NCI-H82 treated with DMSO at 0.1 percent for 48 hours (cell line): Measurements from ENCODE around the gene SPRING1.
"Not testable (repeated sequence)": the region's sequence is repeated elsewhere in the genome, so short reads cannot be mapped to it uniquely, and the experiment has no call there.

Experiments
- DNase-seq: peaks from one replicate; lab custom pipeline; 2025; ENCODE audit not compliant: unreplicated experiment; lab: John Stamatoyannopoulos, UW

Gene SPRING1, protein sequence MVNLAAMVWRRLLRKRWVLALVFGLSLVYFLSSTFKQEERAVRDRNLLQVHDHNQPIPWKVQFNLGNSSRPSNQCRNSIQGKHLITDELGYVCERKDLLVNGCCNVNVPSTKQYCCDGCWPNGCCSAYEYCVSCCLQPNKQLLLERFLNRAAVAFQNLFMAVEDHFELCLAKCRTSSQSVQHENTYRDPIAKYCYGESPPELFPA

DNA sequence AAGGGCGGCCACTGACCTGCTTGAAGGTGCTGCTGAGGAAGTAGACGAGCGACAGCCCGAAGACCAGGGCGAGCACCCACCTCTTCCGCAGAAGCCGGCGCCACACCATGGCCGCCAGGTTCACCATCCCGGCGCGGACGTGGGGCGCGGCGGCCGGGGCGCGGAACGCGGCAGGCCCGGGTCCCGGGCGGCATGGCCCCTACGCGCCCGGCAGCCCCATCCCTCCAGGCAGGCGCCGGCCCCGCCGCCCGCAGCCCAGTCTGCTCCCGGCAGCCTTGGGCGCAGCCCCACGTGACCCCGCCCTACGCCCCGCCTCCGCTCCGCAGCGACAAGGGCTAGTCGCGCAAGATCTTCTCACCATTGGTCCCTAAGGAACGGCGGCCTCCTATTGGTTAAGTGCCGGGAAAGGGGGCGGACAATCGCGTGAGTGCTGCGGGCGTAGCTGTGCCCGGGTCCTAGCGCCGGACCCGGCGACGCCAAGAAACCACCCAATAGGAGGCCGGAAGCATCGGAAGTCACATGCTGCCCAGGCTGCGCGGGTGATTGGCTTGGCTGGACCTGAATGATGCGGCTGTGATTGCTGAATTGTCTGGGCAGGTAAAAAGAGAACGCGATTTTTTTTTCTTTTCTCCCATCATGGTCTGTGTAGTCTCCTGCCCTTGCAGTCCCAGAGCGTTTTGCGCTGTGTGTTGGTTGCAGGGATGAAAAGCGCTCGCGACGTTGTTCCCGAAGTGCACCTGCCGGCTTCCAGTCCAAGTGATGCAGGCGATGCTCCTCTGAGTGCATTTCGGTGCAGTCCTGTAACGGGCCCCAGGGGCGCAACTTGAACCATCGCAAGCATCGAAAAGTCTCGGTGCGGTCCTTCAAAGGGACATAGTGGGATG is at the start of gene SPRING1, which contains the start of gene RNFT2:
Gene SPRING1 (minus strand): TSS at position 296 of the 884 bp plus-strand sequence. CDS start 169 bp downstream, at position 127.
Gene RNFT2 (plus strand): TSS at position 542 of the 884 bp plus-strand sequence. CDS start 2,183 bp downstream, outside the sequence.
- DNase-seq = peak; percentile 96

DNA sequence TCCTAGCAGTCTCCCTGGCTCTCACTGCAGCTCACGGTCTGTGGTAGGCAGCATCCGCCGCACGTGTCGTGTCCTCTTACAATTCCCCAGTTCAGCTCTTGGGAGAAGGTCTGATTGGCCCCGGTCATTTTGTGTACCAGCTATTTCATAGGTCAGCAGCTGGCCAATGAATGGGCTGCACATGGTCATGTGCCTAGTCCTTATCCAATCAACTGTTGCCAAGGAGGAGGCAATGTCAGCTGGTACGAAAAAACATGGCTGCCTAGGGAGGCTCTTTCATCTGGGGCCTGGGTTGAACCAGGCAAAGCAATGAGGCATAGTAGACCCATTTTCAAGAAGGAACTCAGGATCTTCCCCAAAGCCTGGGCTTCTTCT is 46.4 kb upstream of the SPRING1 start:
- DNase-seq = no peak

DNA sequence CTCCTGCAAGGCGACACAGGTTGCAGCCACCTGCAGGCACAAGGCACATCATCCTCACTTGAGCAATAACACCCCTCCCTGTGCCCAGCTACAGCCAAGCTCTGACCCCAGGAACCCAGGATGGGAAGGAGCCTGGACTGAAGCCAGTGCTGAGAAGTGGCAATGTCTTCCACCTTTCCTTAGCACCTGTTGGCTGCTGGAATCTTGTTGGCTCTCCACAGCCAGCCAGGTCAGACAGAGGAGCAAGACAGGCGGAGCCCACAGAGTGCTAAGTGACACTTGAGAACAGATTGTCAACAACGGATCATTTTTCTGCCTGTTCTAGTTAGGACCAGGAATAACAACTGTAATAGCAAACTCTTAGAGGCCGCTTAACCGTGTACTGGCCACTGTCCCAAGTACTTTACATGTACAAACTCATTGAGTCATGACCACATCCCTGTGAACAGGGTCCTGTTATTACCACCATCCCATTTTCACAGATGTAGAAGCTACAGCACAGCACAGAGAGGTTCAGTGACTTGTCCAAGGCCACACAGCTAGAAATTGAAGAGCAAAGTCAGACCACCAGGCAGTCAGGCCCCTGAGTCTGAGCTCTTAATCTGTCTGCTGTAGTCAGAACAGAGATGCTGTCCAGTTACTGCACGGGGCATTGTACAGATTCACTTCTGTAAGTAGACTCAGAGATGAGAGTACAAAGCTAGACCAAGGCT is 45.8 kb upstream of the SPRING1 start:
- DNase-seq = no peak

DNA sequence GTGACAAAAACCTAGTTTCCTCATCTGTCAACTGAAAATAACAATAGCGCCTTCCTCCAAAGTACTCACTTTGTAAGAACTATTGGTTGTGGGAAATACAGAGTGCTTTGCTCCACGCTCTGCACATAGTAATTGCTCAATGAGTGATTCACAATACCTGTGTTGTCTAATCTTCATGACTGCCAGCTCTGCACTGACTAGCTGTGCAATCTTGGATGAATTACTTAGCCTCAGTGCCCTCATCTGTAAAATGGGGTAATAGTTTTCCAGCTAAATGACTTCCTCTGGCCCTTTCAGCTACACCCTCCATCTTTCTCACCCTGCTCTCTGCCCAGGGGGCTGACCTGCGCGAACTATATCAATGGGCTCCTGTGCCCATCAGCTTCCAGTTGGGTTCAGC is 43.1 kb upstream of the SPRING1 start:
- no peak for DNase-seq

DNA sequence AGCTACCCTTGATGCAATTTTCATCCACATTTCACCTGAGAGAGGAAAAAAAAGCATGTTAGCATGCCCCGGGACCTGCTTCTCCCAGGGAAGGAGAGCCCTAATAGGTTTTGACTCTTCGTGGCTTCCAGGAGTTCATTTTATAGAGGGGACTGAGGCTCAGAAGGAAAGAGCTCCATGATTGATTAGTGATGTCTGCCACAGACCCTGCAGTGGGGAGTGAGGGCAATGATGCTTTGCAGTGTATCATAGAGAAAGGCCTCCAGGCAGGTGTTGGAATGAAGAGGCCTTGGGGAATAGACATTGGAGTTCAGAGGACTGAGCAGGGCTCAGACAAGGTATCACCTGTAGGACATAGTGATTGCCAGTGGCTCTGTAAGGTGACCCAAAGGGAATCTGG is 41.7 kb upstream of the SPRING1 start:
- no peak for DNase-seq

DNA sequence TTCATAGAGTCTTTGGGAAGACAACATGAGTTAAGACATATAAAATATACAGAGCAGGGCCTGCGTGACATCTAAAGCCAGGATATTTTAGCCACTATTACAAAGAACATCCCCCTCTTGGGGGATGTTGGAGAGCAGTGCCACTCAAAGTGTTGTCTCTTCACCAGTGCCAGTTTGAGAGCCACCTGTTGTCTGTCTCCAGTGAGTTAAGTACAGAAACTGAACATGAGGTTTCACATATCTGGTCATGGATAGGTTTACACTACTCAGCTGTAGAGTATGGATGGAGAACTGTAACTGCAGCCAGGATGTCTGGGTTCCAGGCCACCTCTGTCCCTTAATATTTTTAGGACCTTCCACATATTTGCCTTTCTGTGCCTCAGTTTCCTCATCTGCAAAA is 39.4 kb upstream of the SPRING1 start:
- DNase-seq = no peak

DNA sequence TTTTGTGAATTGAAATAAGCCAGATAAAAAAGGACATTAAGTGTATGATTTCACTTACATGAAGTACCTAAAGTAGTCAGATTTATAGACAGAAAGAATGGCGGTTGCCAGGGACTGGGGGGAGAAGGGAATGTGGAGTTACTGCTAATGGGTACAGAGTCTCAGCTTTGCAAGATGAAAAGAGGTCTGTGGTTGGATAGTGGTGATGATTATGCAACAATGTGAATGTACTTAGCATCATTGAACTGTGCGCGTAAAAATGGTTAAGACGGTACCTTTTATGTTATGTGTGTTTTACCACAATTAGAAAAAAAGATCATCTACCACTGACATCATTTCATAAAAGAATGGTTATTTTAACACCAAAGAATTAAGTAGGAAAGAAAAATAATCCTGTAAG is 36.2 kb upstream of the SPRING1 start:
- no peak for DNase-seq

DNA sequence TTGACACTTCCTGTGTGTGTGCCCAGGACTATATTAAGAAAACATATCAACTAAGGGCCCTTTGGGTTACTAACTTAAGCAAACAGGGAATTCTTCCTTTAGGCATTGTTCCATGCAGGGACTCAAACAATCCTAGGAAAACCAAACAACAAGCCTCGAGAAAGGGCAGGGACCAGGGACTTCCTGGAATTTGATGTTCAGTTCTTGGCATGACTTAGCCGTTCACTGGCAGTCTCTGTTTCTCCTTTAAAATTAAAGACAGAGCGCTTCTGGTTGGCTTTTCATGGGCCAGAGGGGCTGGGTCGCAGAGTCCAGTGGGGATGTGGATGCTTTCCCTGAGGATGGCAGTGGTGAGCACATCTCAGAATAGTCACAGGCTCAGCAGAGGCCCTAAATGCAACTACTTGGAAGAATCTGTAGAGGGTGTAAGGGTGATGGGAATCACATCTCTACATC is 35.4 kb upstream of the SPRING1 start:
- no peak for DNase-seq

DNA sequence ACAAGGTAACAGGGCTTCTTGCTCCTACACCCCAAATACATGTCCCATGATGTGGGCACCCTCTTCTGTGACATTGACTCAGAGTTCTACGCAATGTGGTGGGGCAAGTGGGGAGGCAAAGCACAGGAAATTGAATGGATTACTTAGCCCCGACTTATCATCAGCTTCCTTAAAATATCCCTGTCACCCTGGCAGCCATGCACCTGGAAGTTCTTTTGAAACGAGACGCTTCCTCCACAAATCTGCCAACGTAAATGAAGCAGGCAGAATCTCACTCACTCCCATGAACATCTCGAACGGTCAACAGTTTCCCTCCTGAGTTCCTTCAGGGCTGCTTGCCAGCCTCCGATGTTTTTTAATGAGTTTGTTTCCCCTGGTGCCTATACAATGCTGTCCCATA is 33.8 kb upstream of the SPRING1 start:
- DNase-seq = no peak

DNA sequence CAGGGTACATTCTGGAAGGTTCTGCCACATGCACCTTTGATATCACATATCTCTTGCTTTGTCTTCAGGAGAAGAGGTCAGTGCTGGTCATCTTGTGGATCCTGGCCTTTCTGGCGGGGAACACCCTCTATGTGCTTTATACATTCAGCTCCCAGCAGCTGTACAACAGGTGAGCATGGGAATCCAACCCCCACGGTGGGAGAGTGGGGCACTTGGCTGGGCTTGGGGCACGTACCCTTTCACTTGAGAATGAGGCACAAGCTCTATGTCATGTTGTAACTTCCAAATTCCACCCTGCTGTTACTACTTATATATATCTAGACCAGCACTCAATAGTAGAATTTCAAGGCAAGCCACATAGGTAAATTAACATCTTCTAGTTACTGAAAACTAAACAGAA is 28.9 kb upstream of the SPRING1 start:
- DNase-seq = no peak

DNA sequence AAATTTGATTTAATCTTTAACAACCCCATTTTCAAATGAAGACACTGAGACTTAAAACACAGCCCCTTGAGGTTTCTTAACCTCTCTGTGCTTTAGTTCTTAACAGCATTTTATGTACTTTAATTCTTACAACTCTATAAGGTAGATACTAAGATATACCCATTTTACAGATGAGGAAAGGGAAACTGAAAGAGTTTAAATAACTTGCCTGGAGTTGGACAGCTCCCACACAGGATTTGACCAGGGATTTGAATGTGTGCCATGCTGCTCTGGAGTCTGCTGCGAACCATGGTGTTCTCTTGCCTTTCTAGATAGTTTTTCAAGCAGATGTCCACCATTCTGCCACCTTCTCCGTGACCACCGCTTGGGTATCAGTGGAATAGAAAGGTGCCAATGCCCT is 28.4 kb upstream of the SPRING1 start:
- DNase-seq = no peak

DNA sequence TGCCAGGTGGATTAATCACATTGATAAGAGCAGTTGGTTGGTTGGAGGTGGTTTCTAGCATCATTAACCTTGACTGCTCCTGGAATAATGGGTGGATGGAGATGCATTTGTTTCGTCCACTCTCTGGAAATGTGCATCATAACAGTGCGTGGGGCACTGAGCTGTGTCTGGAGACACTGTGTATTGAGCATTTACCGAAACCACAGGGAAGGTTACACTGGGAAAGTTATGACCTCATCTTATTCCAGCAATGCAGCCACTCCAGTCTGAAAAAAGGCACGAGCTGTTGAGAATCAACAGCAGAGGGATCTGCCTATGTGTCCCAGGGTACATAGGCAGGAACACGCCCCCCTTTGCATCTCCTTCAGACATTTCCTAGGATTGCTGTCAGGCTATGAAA is 27.4 kb upstream of the SPRING1 start:
- DNase-seq = no peak

DNA sequence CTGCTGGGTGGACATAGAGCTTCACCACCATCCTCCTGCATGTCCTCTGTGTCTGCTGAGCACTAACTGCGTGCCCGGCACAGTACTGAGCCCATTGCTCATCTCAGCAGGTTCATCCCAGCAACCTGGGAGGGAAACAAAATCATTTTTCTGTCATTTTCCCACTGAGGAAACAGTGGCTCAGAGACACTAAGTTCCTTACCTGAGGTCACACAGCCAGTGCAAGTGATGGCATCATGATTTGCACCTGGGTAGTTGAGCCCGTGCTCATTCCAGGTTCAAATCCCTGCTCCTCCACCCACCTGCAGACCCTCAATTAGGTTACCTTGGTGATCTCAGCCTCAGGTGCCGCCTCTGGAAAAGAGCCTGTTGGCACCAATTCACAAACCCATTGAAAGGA is 23.6 kb upstream of the SPRING1 start:
- no peak for DNase-seq

DNA sequence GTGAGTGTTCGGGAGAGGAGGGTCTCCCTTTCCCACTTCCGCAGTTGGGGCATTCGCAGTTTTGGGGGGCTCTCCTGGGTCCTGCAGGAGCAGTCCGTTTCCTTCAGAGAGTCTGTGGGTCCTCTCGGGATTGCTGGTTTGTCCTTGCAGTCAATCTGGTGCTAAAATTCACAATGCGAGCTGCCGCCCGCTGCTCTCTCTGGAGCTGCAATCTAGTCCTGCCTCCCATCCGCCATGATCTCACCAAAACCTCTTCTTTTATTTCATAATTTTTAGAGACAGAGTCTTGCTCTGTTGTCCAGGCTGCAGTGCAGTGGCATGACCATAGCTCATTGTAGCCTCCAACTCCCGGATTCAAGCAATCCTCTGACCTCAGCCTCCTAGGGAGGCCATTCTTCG is 22.8 kb upstream of the SPRING1 start:
- DNase-seq = no peak

DNA sequence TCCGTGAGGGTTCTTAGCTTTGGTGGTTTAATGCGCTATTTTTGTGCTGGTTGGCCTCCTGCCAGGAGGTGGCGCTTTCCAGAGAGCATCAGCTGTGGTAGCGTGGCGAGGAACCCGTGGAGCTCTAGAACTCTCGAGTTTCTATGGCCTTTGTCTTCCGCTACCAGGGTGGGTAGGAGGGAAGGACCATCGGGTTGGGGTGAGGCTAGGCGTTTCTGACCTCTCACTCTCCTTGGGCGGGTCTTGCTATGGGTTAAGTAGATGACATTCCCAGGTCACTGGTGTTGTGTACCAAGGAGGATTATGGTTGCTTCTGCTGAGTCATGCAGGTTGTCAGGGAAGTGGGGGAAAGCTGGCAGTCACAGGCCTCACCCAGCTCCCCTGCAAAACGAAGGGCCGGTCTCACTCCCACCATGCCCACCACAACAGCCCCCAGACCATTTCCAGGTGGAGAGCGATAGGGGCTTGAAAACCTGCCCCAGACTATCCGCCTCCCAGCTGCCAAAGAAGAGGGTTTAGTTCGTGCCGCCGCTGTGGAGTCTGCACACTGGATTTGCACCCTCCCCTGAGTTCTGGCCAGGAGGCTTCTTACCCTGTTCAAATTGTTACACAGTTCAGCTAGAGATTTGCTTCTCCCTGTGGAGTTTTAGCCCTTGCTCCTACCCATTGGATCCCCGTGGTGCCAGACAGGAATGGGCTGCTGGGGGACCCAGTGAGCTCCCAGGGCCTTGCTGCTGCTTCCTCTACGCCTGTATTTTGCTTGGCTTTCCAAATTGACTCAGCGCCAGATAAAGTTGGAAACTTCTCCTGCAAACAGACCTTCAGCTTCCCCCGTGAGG is 22.1 kb upstream of the SPRING1 start:
- no peak for DNase-seq

DNA sequence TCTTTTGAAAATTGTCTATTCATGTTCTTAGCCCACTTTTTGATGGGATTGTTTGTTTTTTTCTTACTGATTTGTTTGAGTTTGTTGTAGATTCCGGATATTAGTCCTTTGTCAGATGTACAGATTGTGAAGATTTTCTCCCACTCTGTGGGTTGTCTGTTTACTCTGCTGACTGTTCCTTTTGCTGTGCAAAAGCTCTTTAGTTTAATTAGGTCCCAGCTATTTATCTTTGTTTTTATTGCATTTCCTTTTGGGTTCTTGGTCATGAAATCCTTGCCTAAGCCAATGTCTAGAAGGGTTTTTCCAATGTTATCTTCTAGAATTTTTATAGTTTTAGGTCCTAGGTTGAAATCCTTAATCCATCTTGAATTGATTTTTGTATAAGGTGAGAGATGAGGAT is 16.9 kb upstream of the SPRING1 start:
- not testable (repeated sequence) for DNase-seq

DNA sequence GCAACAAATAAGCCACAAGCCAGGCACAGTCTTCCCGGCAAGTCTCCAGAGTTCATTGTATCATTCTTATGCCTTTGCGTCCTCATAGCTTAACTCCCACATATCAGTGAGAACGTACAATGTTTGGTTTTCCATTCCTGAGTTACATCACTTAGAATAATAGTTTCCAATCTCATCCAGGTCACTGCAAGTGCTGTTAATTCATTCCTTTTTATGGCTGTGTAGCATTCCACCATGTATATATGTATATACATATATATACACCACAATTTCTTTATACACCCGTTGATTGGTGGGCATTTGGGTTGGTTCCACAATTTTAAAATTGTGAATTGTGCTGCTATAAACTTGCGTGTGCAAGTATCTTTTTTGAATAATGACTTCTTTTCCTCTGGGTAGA is 16.2 kb upstream of the SPRING1 start:
- DNase-seq = not testable (repeated sequence)

DNA sequence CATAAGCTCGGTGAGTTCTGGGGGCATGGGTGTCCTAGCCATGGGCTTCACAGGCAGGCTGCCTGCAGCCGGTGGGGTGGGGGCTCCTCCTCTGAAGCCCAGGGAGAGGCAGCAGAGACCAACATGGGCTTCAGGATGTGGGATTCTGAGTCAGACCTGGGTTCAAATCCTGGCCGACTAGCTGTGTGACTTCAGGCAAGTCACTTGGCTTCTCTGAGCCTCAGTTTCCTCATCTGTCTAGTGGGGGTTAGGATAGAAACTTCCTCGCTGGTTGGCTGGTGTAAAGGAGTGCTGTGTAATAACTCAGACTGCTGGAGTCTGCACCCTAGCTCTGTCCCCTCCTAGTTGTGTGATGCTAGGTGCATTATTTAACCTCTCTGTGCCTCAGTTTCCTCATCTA is 12.4 kb upstream of the SPRING1 start:
- no peak for DNase-seq

DNA sequence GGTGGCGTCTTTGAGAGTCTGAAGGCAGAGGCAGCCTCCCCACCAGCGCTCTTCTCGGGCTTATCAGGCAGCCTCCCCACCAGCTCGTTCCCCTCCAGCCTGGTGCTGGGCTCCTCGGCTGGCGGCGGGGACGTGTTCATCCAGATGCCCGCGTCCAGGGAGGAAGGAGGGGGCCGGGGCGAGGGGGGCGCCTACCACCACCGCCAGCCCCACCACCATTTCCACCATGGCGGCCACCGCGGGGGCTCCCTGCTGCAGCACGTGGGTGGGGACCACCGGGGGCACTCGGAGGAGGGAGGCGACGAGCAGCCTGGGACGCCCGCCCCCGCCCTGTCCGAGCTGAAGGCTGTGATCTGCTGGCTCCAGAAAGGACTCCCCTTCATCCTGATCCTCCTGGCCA is 12.0 kb upstream of the SPRING1 start:
- no peak for DNase-seq

DNA sequence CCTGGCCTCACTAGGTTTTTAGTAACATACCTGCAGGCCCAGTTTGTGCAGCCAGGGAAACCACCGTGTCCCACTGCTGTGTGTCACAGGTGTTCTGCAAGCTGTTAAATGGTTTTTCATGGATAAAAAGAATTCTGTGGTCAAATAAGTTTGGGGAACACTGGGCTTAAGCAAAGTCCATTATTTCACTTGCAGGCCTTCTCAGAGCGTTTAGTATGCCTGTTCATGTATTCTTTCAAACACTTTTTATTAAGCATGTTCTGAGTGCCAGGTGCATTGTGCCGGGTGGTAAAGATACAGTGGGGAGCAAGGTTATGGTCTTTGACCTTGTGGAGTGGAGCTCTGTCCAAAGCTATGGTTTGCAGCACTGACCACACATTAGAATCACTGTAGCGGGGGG is 7.7 kb upstream of the SPRING1 start:
- DNase-seq = no peak

DNA sequence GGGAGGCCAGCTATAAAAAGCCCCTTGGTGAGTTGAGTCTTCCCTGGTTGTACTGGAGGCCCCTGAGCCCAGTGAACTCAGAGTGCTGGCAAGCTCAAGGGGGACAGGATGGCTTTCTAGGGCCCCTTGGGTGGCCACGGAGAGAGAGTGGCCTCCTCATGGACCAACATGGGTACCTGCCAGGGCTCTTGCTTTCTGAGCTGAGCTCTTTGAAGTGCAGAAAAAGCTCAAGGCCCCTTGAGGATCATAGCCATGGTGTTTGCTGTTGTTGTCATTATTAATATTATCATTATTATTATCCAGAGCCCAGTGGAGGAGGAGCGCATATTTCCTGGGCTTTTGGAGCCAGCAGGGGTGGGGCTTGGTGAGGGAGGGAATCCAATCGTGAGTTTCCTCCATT is 6.9 kb upstream of the SPRING1 start:
- DNase-seq = no peak
